Esophagus (tissue), 2 donors: ENCODE data around the gene ACOT7. TPM values are rescaled to one million over a fixed set of nuclear protein-coding genes. Genes with fewer than 3 reads are reported as not detected.

Experiments used
- H3K27ac ChIP-seq, 2 donors: one replicate each; pipeline ENCODE4 v1.5.1; 2013; ENCODE audit warnings: low read depth in 2 of 2, mild to moderate bottlenecking in 2 of 2, inconsistent platforms in 1 of 2, low read length in 1 of 2, moderate library complexity in 1 of 2
- H3K27me3 ChIP-seq, 2 donors: one replicate each; pipeline ENCODE4 v1.6.1; 2013; ENCODE audit warnings: low read length in 2 of 2, control low read depth in 1 of 2, mild to moderate bottlenecking in 1 of 2; ENCODE audit not compliant: insufficient read depth in 2 of 2, control insufficient read depth in 1 of 2
- H3K36me3 ChIP-seq, 2 donors: one replicate each; pipeline ENCODE4 v1.6.1; 2013; ENCODE audit warnings: low read length in 1 of 2; ENCODE audit not compliant: control insufficient read depth in 2 of 2, insufficient read depth in 2 of 2
- H3K4me1 ChIP-seq, 2 donors: one replicate each; pipeline ENCODE4 v1.6.1; 2013; ENCODE audit warnings: low read length in 1 of 2; ENCODE audit not compliant: control insufficient read depth in 2 of 2, insufficient read depth in 2 of 2
- H3K4me3 ChIP-seq, 2 donors: one replicate each; pipeline ENCODE4 v1.5.1; 2013; ENCODE audit warnings: low read length in 2 of 2, mild to moderate bottlenecking in 2 of 2, low read depth in 1 of 2, moderate library complexity in 1 of 2
- H3K9me3 ChIP-seq, 2 donors: one replicate each; pipeline ENCODE4 v1.6.1; 2013; ENCODE audit warnings: mild to moderate bottlenecking in 2 of 2, low read depth in 1 of 2, low read length in 1 of 2, moderate library complexity in 1 of 2; ENCODE audit not compliant: control insufficient read depth in 2 of 2, insufficient read depth in 1 of 2
- WGBS, 2 donors: extraction: QIAGEN DNeasy Blood & Tissue Kit; methylation state at CpG; one replicate each; pipeline ENCODE4 v1.1.7; 2013; 5-methylcytosine and 5-hydroxymethylcytosine counted together
- polyA plus RNA-seq, 2 donors: library from polyadenylated mRNA; stranded (reverse); fragments of 200-250 nt; gene quantifications; one replicate each; pipeline ENCODE4 v1.2.3, GENCODE V29; 2013
- donor health status: healthy with polysubstance abuse.
- donor health status: Bipolar disorder and iron deficiency.

The ACOT7 gene
- polyA plus RNA-seq, 2 donors, result 12.3 to 39.7 TPM

DNA sequence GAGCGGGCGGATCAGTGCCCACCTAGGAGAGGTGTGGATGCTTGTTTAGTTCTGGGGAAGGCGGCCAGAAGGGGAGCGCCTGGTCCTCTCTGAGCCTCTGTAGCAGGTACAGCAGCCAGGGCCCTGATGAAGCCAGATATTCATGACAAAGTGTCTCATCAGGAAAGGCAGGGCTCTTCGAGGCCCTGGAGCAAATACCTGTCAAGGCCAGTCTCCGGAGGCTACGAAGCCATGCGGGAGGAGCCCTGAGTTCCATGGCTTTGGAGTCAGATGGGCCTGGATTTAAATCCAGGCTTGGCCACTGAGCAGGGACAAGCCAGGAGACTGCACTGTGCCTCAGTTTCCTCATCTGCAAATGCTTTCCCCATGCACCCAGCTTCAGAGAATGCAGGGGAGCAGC, 107.3 kb downstream of the ACOT7 start:
- H3K4me3 ChIP-seq, result no peak overlapping the region
- H3K36me3 ChIP-seq, result peaks cover 0 to 2% of the 10 kb centered on the region in 2 donors
- 91 to 92% methylated on average over 8 of the region's 8 CpGs for WGBS, 2 donors
- no peak overlapping the region for H3K27ac ChIP-seq
- no peaks in the 10 kb centered on the region for H3K9me3 ChIP-seq
- H3K27me3 ChIP-seq, result no peaks in the 10 kb centered on the region
- H3K4me1 ChIP-seq, result peaks cover 3 to 7% of the 10 kb centered on the region in 2 donors

DNA sequence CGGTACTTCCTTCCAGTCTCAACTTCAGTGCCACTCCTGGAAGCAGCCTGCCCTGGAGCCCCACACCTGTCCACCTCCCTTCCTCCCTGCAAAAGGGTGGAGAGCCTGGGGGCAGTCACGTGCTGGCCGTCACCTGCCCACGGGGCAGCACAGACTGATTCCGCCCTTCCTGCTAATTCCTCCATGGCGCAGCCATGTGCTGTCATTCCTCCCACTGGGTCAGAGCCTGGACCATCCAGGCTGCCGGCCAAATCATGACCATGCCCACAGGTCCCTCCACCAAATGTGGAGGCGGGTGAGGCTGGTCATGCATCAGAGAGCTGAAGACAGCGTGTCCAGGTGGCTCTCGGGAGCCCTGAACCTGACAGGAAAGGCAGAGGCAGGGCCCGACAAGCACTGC, 108.2 kb downstream of the ACOT7 start:
- Histone ChIP-seq H3K27ac (no peak overlapping the region), H3K27me3 (no peaks in the 10 kb centered on the region), H3K4me1 (peaks cover 3 to 7% of the 10 kb centered on the region in 2 donors), H3K36me3 (peaks cover 0 to 2% of the 10 kb centered on the region in 2 donors), H3K4me3 (no peak overlapping the region), H3K9me3 (no peaks in the 10 kb centered on the region)
- 90 to 94% methylated on average over 11 of the region's 11 CpGs for WGBS, 2 donors

DNA sequence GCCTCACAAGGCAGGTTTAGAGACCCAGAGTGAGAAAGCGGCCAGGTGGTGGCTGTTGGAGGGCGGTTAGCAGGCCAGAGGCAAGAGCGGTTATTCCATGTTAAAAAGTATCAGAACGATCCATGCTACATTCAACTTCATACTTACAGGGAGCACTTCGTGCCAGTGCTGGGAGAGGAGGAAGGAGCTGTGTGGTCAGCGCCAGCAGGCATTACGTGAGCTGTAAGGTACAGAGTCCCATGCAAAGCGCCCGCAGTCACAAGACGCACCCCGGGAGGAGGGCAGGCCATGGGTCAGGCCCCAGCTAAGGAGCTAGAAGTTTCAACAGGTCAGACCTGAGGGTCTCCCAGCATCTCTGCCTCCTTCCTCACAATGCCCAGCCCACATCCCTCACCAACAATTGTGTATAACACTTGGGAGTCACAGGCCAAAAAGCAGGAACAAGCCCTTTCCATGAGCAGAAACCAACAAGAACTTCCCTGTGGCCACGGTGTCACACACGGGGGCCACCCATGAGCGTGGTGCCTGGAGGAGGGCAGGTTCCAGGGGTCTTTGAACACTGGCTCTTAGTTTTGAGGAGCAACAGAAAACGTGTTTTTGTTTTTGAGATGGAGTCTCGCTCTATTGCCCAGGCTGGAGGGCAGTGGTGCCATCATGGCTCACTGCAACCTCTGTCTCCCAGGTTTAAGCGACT, 110.8 kb downstream of the ACOT7 start:
- H3K36me3 ChIP-seq, result peaks cover 0 to 6% of the 10 kb centered on the region in 2 donors
- 92 to 95% methylated on average over 17 of the region's 17 CpGs for WGBS, 2 donors

DNA sequence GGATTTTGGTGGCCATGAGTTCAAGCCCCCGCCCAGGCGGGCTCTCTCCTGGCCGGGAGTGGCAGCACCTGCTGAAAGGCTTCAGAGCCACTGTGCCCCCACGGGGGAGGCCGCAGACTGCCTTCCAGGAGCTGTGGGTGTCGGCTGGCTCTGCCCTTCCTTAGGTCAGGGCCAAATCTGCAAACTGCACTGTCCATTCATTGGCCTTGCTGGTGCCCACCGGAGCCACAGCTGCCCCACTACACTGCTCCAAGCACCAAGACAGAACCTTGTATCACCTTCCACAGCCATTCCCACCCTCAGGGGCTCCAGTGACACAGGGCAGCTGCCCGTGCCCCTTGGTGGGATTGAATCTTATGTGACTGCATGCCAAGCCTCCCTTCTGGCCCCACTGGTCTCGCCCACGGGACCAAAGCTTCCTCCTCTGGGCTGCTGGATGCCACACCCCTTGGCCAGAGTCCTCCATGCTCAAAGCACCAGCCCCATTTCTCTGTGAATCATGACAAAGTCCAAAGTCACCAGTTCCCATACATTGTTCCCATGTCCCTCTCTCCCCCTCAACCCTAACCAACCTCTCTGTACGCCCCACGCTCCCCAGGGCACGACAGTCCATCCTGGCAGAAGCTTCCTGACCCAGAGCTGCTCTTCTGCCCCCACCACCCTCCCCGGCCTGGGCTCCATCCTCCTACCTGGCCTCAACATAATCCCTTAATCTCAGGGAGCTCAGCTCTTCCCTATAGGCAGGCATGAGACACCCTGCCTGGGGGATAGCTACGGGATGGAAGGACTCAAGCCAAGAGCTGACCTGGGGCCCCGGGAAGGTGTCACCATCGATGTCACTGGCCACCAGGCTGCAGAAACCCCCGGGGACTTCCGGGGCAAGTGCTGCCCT, 111.8 kb downstream of the ACOT7 start:
- 74 to 84% methylated on average over 19 of the region's 19 CpGs for WGBS, 2 donors
- H3K9me3 ChIP-seq, result no peaks in the 10 kb centered on the region
- peaks cover 3 to 5% of the 10 kb centered on the region in 2 donors for H3K4me1 ChIP-seq
- H3K27me3 ChIP-seq, result no peaks in the 10 kb centered on the region
- no peak overlapping the region for H3K27ac ChIP-seq
- peaks cover 0 to 6% of the 10 kb centered on the region in 2 donors for H3K36me3 ChIP-seq
- no peak overlapping the region for H3K4me3 ChIP-seq

More for the DNA sequence above, 110.8 kb downstream of the ACOT7 start:
- Histone ChIP-seq H3K9me3 (no peaks in the 10 kb centered on the region), H3K4me3 (no peak overlapping the region), H3K4me1 (peaks cover 3% of the 10 kb centered on the region in 2 donors), H3K27ac (no peak overlapping the region), H3K27me3 (no peaks in the 10 kb centered on the region)

DNA sequence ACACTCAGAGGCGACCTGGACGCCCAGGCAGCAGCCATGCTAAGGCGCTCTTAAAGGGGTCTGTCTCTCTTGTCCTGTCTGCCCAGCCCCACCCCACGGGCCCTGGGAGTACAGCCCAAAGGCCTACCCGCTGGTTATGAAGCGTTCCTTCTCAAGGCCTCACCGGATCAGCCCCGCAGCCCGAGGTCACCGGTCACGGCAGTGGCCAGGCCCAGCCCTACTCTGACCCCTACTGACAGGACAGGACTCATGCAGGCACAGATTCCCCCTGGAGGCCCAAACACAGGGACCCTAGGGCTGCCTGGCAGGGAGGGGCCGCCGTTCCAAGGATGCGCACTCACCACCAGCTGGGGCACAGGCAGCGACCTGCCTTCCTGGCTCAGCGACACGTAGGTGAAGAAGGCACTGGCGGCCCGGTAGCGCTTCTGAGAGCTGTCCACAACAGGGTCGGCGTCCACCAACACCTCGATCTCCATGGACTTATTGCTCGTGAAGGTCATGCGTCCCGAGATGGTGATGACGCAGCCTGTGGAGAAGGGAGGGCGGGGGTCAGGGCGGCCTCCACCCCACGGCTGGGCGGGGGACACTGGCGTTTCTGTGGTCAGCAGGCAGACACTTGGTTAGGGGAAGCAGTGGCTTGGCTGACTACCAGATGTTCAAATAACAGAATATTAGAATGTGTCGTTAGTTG, 112.7 kb downstream of the ACOT7 start:
- peaks cover 6% of the 10 kb centered on the region in 2 donors for H3K4me1 ChIP-seq
- peaks cover 0 to 6% of the 10 kb centered on the region in 2 donors for H3K36me3 ChIP-seq
- WGBS, 2 donors, result 84 to 85% methylated on average over 33 of the region's 33 CpGs
- H3K27me3 ChIP-seq, result no peaks in the 10 kb centered on the region
- no peak overlapping the region for H3K27ac ChIP-seq
- no peaks in the 10 kb centered on the region for H3K9me3 ChIP-seq
- H3K4me3 ChIP-seq, result no peak overlapping the region

DNA sequence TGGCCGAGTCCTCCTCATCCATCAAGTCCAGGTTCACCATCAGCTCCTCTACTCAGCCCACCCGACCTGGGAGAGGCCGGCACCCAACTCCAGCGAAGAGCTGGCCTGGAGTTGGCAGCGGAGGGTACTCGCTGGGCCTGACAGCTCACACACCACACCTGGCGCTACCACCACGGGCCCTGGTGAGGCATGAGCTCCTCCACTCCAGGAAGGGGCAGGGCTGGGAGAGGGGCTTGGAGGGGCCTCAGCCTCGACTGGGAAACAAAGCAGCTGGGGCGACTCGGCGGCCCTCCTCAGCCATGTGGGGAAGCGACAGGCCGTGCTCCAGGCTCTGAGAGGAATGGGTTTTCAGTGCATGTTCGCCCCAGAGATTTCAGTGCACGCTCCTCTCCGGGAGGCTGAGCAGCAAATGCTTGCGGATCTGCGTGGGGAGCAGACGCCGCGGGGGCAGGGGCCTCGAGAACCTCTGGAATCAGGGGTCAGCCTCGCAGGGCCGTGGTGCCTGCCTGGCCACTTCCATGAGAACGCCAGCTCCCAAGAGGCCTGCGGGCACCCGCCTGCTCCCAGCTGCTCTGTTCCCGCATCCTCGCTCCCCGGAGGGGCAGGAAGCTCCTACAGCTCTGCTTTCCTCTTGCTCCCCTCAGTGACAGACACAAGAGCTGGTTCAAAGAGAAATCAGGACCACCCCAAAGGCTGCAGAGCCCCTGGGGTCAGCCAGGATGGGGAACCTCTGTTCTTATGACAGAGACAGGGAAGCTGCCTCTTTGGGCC, 113.8 kb downstream of the ACOT7 start:
- H3K9me3 ChIP-seq, result no peaks in the 10 kb centered on the region
- H3K4me1 ChIP-seq, result peaks cover 3 to 7% of the 10 kb centered on the region in 2 donors
- peaks cover 0 to 4% of the 10 kb centered on the region in 2 donors for H3K36me3 ChIP-seq
- H3K27ac ChIP-seq, result no peak overlapping the region
- H3K27me3 ChIP-seq, result no peaks in the 10 kb centered on the region
- WGBS, 2 donors, result 93% methylated on average over 28 to 31 of the region's 31 CpGs
- no peak overlapping the region for H3K4me3 ChIP-seq

DNA sequence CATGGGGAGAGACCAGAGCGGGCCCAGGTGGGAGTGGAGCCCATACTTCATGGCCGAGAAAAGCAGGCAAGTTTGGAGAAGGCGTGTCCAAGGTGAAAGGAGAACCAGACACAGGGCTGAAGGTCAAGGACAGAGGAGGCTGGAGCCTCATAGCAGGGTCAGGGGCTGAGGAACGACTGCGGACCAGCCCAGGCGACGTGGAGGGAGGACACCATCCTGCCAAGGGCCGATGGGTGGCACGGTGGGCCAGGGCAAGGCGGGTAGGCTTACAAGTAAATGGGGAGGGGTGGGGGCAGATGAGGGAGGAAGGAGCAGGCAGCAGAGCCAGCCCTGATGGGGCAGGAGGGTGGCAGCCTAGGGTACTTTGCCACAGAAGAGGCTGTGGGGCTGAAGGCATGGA, 114.5 kb downstream of the ACOT7 start:
- Histone ChIP-seq H3K4me1 (peaks cover 3 to 7% of the 10 kb centered on the region in 2 donors), H3K9me3 (no peaks in the 10 kb centered on the region), H3K4me3 (no peak overlapping the region), H3K36me3 (peaks cover 0 to 4% of the 10 kb centered on the region in 2 donors), H3K27ac (no peak overlapping the region), H3K27me3 (no peaks in the 10 kb centered on the region)
- WGBS, 2 donors, result 88 to 94% methylated on average over 10 of the region's 10 CpGs

DNA sequence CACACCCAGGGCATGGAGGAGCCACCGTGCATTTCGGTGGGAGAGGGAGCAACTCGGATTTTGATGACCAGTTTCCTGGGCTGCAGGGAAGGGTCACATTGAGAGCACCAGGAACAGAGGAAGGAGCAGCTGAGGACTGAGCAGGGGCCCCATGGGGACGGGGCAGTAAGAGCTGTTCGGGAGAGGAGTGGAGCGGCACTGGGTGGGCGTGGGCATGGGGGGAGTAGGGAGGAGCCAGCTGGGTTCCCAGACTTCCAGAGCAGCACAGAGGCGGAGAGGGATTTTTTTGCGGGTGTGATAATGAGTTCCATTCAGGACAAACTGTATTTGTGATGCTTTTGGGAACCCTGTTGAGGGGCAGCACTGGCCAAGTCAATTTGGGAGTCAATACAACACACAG, 115.3 kb downstream of the ACOT7 start:
- Histone ChIP-seq H3K27me3 (no peaks in the 10 kb centered on the region), H3K4me1 (peaks cover 3 to 7% of the 10 kb centered on the region in 2 donors), H3K9me3 (no peaks in the 10 kb centered on the region), H3K4me3 (no peak overlapping the region), H3K27ac (no peak overlapping the region), H3K36me3 (peaks cover 0 to 4% of the 10 kb centered on the region in 2 donors)
- 82 to 89% methylated on average over 9 of the region's 9 CpGs for WGBS, 2 donors
